ENCODE results near the gene ZNF133.
"Not testable (repeated sequence)": the region's sequence is repeated elsewhere in the genome, so short reads cannot be mapped to it uniquely, and the experiment has no call there.

ZNF133 gene

DNA sequence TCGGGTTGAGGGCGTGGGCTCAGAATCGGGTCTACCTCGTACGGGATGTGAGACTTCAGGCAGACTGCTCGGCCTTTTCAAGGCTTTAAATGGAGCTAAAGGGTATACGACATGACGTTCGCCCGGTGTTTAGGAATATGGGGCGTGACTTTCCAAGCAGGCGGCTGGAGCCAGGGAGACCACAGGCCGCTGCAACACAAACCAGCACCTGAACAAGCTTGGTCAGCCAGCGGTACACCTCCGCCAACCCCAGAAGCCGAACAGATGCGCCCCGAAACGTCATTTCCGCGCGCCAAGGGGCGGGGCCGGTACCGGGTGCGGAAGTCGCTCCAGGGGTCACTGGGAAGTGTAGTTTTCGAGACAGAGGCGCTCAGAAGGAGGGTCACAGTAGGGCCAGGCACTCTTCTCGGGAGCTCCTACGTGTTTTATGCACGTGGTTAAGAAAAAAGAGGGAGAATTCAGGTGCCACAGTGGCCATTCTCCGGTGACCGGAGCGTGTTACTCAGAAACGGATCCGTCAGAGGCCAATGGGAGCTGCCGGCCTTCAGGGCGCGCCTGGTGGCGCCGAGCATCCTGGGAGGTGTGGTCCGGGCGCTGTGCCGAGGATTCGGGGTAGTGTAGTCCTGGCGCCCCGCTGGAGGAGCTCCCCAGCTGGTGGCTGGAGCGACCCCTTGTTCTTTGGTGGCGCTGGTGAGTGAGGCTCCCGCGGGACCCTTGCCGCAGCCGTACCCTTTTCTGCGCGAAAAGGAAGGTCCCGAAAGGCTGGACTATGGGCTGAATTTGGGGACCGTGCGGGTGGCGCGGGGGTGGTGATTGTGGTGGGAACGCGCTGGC is at the start of gene ZNF133:
TSS of gene ZNF133 (plus strand) at position 613 of the 834 bp plus-strand sequence. CDS start 17,160 bp downstream, outside the sequence.
- peak; percentile 87 for DNase-seq

DNA sequence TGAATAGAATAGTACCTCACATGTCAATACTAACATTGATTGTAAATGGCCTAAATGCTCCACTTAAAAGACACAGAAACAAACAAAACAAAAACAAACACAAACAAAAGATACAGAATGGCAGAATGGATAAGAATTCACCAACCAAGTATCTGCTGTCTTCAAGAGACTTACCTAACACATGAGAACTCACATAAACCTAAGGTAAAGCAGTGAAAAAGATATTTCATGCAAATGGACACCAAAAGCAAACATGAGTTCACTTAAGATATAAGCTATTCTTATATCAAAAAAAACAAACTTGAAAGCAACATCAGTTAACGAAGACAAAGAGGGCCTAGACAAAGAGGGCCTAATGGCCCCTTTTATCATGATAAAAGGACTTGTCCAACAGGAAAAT is 47.3 kb upstream of the ZNF133 start:
- no peak for DNase-seq

DNA sequence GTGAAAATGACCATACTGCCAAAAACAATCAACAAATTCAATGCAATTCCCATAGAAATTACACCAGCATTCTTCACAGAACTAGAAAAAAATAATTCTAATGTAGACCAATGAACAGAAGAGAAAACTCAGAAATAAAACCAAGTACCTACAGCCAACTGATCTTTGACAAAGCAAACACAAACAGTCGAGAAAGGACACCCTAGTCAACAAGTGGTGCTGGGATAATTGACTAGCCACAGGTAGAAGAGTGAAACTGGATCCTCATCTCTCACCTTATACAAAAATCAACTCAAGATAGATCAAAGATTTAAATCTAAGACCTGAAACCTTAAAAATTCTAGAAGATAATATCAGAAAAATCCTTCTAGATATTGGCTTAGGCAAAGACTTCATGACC is 44.5 kb upstream of the ZNF133 start:
- no peak for DNase-seq

DNA sequence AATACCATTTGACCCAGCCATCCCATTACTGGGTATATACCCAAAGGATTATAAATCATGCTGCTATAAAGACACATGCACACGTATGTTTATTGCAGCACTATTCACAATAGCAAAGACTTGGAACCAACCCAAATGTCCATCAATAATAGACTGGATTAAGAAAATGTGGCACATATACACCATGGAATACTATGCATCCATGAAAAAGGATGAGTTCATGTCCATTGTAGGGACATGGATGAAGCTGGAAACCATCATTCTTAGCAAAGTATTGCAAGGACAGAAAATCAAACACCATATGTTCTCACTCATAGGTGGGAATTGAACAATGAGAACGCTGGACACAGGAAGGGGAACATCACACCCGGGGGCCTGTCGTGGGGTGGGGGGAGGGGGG is 39.8 kb upstream of the ZNF133 start:
- DNase-seq = not testable (repeated sequence)

DNA sequence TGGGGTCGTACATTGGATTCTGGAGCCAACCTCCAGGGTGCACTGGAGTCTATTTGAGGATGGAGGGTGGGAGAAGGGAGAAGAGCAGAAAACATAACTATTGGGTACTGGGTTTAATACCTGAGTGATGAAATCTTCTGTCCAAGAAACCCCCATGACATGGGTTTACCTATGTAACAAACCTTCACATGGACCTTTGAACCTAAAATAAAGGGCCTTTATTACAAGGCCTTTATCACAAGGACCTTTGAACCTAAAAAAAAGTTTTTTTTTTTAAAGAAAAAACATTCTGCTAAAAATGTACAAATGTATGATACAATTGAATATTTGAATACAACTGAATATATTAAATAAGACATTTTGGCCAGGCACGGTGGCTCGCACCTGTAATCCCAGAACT is 38.1 kb upstream of the ZNF133 start:
- DNase-seq = no peak

DNA sequence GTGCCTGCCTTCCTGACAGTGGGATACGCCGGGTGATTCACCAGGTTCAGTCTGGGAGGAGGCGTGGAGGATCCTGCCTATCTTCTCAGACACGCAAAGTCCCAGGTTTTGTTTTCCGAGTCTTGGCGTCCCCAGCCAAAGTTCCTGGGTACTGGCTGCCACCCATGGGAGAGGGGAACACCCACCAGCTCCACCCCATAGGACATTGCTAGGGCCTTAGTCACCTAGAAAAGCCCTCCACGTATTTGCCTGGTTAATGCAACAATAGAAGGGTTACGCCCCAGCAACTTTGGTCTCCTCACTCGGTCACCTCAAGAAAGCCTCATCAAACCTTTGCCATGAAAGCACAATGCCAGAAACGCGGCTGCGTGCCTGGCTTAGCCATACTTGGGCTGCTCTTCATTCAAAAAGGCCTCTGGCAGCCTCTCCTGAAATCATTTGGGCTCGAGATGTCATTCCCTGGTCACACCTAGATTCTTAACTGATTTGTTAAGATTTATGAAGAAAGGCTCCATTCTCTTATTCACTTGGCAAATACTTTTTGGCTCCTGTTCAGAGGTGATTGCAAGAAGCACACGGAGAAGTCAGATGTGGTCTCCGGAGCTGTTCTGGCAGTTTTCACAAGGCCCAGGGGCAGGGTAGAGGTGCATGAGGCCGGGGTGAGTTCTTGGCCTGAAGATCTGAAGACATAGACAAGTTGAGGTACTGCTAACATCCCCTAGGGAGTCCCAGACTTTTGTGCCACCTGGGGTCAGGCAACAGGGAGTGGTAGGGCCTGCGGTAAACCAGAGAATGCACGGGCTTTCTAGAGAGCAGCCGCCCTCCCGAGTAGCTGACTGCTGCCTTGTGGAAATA is 35.5 kb upstream of the ZNF133 start:
- no peak for DNase-seq

DNA sequence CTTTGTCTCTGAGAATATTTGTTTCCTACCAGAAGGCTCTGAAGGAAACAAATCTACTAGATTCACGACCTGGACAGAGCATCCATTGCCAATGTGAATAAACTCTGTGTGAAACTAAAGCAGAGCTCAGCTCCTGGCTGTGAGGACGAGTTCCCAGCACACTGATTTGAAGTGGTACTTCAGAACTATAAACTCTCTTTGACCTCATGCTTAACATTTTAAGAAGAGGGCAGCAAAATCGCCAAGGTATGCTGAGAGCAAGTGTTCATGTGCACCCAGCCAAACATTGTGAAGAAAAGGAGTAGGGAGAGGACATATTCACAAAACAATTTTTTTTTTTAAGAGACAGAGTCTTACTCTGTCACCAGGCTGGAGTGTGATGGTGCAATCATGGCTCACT is 33.7 kb upstream of the ZNF133 start:
- DNase-seq = no peak

DNA sequence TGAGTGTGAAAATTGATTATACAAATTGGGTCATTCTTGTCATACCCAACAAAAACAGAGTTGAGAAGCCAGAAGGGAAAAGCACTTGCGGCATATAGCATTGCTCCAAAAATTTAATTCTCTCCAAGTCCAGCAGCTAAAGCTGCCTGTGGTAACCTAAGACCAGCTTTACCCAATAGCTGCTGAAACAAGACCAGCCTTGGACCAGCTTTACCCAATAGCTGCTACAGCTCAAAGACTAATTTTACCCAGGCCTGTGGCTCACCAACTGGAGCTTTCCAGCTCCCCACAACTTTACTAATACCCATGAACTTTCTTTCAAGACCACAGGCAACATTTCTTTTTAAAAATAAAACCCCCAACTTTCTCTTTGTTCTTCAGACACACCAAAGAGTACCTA is 32.8 kb upstream of the ZNF133 start:
- no peak for DNase-seq

DNA sequence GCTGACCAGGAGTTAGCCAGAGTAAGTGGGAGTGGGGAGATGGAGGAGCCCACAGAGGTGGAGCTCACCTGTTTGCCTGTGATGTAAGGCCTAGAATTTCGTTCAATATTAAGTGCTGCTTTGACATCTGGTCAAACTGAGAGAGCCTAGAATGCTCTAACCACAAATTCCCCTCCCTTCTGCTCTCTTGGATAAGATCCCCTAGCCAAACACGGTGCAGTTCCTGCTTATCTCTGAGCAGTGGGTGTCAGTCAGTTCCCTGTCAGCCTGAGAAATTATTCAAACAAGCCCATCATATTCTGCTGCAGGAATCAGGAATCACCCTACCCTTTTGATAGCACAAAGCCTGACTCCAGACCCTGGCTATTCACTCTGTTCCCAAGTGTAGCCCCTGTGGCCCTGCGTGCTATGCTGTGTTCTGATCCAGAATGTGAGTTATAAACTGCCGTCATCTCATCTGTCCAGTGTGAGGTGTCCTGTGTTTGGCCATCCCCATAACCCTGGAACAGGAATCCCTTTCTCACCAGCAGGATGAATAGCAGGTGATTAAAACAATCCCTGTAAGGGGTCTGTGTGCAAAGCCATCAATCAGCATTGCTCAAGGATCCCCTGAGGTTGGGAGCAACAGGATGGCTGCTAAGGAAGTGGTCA is 31.8 kb upstream of the ZNF133 start:
- no peak for DNase-seq

DNA sequence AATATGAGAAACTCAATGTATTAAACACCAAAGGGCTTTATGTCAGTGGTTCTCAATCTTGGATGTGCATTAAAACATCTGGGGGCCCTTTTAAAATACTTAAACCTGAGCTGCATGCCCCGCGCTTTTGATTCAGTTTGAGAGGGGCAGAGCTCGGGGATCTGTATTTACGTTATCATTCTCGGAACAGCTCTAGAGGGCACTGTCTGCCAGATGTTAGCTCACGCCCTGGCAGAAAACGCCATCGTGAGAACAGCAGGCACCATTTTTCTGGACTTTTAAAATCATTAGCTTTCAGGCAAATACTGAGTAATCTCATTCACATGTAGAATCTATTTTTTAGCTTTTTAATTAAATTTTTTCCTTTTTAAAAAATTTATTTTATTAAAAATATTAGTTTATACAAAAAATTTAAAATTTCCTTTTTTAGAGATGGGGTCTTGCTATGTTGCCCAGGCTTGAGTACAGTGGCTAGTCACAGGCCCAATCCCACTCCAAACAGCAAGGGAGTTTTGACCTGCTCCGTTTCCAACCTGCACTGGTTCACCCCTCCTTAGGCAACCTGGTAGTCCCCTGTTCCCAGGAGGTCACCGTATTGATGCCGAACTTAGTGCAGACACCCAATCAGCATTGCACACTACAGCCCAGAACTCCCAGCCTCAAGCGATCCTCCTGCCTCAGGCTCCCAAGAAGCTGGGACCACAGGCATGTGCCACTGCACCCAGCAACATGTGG is 30.0 kb upstream of the ZNF133 start:
- DNase-seq = no peak

DNA sequence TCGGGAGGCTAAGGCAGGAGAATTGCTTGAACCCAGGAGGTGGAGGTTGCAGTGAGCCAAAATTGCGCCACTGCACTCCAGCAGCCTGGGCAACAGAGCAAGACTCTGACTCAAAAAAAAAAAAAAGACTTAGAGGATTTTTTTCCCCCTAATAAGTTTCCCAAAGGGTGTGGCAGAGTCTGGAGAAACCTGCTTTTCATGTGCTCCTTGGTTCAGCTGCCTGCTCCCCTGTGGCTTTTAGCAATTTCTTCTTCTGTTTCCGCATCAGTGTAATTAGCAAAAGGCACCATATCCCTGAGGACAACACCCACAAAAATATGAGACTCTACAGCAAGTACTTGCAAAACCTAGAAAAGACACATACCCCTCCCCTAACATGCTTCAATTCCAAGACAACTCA is 28.6 kb upstream of the ZNF133 start:
- DNase-seq = no peak

DNA sequence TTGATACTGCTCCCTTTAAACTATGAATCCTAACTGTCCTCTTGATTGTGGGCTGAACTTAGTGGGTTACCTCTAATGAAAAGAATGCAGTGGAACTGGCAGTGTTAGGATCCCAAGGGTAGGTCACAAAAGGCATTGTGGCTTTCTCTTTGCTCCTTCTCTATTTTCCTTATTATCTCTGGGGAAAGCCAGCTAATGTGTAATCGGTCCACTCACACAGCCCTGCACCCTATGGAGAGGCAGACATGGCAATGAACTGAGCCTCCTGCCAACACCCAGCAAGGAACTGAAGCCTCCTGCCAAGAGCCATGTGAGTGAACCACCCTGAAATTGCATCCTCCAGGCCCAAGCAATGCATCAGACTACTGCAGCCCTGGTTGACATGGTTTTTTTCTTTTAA is 24.6 kb upstream of the ZNF133 start:
- no peak for DNase-seq

DNA sequence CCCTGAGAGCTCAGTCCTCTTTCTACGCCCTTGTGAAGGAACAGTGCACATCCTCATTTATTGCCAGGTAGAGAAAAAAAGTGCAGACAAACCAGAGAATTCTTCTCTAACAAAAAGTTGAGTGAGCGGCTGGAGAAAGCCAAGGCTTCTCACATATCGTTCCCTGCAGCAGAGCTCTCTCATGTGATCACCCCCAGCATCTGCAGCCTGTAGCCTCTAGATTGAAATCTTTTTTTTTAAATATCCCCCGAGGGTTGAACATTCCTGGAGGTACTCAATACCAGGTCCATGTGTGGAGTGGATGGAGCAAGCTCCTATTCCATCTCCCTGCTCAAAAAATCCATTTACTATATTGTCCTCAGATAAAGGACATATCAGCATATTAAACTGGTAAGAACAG is 22.9 kb upstream of the ZNF133 start:
- DNase-seq = no peak

DNA sequence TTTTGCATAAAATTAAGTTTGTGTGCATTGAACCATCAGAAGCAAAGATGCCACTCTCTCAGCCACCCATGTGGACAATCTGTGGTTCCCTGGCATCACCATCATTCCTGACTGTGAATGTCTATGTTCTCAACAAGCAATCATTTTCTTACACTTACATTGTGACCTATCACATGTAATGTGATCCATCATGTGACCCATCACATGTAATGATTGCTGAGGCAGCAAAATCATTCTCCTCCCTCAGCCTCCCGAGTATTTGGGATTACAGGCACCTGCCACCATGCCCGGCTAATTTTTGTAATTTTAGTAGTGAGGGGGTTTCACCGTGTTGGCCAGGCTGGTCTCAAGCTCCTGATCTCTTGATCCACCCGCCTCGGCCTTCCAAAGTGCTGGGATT is 22.0 kb upstream of the ZNF133 start:
- DNase-seq = no peak

DNA sequence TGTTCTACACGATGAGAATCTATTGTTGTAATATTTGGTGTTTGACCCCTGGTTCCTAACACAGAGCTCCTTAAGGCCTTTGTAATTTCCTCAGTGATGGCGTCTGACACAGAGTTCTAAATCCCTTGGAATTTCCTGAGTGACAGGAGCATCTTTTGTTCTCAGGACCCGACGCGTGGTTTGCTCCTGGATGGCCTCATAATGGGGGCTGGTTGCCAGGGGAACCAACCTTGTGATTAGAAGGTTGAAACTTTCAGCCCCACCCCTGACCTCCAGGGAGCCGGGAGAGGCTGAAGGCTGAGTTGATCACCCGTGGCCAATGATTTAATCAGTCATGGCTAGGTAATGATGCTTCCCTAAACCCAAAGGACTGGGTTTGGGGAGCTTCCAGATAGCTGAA is 20.5 kb upstream of the ZNF133 start:
- DNase-seq = no peak

DNA sequence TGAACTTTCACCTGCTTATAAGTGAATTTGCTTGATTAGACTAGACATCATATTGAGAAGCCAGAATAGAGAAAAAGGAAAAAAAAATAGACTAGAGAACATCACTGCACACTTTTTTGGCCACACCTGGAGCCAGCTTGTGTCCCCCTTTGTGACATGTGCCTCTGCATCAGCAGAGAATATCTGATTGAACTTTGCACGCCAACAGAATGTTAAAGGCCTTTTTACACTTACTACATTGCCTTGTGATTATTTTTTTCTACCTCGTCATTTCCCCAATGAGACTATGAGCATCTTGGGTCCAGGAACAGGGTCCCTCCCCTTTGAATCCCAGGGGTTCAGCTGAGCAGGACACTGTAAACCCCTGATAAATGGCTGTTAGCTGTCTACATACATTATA is 17.2 kb upstream of the ZNF133 start:
- no peak for DNase-seq

DNA sequence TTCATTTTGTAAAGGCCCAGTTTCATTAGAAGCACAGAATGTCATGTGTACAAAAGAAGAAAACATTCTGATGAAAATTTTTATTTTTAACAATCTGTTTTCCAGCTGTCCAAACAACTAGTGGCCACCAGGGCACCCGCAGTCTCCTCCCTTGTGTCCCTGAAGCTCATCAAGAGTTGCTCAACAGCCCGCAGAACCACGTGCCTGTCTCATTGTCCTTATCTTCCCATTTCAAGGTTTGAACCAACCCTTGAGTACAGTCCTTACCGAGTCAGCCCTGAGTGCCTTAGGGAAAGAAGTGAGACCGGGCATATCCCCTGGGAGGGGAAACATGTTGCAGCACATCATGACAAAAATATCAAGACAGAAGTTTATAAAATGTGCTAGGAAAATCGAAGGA is 15.9 kb upstream of the ZNF133 start:
- no peak for DNase-seq

DNA sequence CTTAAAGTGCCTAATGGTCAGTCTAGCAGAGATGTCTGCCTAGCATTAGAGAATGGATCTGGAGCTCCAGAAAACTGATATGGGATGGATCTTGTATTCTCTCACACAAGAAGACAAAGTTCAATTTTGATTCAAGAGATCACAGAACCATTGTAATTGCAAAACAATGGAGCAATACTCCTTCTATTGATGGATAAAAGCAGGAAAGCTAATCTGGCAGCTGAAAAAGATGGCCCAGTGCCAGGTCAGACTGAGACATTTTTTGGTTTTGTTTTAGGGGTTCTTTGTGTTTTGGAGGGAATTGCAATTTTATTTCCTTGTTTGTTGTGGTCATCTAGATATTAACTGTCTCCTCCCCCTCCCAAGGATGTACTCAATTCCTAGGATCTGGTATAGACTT is 14.6 kb upstream of the ZNF133 start:
- no peak for DNase-seq

DNA sequence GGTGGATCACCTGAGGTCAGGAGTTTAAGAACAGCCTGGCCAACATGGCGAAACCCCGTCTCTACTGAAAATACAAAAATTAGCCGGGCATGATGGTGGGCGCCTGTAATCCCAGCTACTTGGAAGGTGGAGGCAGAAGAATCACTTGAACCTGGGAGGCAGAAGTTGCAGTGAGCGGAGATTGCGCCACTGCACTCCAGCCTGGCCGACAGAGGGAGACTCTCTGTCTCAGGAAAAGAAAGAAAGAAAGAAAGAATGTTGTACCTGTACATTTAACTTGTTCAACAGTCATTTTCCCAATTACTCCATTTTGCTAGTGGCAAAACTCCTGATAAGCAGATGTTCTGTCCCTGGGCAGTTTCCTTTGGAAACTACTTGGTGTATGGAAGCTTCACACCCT is 12.4 kb upstream of the ZNF133 start:
- DNase-seq = not testable (repeated sequence)

DNA sequence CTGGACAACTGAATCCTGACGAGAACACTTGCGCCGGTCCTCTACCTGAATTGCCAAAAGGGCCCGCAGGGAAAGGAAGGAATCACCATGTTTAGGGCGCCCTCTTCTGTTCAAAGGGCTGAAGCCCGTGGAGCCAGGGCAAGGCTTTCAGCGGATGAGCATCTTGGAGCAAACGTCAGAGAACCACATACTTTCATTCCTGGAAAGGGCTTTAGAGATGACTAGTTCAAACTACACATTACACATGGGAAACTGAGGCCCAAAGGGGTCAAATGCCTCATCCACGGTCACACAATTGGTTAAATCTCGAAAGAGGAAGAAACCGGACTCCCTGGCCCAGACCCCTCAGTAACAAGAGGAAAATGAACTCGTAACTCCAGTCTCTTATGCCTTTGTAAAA is 11.5 kb upstream of the ZNF133 start:
- peak; percentile 19 for DNase-seq

DNA sequence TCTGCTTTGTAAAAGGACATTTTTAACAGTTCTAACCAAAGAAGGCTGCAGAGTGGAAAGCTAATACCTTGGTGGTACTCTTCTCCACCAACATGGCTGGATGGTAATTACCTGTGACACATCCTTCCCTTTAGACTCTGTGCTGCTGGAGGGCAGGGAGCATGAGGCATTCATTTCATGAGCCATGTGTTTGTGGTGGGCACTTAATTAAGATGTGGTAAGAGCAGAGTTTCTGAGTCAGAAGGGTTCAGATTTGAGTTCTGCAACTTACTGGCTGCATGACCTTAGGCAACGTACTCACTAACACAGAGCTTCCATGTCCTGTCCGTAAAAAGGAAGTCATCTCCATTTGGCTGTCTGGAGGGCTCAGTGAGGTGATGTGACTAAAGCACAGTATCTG is 9.1 kb upstream of the ZNF133 start:
- no peak for DNase-seq

DNA sequence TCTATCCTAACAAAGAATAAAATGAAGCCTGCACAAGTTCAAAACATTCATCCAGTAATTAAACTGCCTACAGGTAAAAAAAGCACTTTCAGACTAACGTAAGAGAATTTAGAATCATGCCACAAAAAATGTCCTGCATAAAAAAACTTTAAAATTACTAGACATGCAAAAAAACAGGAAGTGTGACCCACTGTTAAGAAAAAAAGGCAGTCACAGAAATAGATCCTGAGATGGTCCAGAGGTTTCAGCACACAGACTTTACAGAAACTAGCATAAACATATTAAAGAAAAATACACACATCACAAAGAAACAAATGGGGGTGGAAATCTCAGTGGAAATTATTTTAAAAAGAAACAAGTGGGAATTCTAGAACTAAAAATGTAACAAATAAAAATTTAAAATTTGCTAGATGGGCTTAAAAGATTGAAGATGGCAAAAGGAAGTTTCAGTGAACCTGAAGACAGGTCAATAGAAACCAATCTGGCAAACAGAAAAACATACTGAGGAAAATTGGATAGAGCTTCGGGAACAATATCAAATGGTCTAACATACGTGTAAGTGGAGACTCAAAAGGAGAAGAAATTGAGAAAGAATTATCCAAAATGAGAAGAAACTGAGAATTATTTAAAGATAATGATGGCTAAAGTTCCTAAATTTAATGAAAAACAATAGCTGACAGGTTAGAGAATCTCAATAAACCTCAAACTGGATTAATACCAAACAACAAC is 3.4 kb upstream of the ZNF133 start:
- DNase-seq = no peak

Data from NCI-H524 treated with DMSO at 0.1 percent for 48 hours (cell line).